ENCODE data around the gene ITPR1.
A peak's percentile ranks its signal among the peaks of the same experiment; 100 is the strongest.

ITPR1 gene

GRCh38 chr3:4849739-4850138 is 356.6 kb downstream of the ITPR1 start:
- Histone ChIP-seq H3K27ac (ENCODE audit: low read length, poor library complexity, severe bottlenecking) (no peak overlapping the region), H2BK120ac (ENCODE audit: low read depth, low read length) (no peak overlapping the region), H3K14ac (ENCODE audit: low read length in 2 of 2) (no peak overlapping the region), H3K23ac (ENCODE audit: low read length in 2 of 2) (no peak overlapping the region), H3K4ac (ENCODE audit: low read depth in 1 of 2, low read length in 2 of 2) (no peak overlapping the region), H4K91ac (ENCODE audit: low read length) (no peak overlapping the region), H2AK5ac (ENCODE audit: low read length, severe bottlenecking) (no peak overlapping the region), H4K8ac (ENCODE audit: low read length) (no peak overlapping the region), H3K4me2 (ENCODE audit: low read length, poor library complexity, severe bottlenecking) (no peak overlapping the region), H3K27me3 (ENCODE audit: control insufficient read depth in 1 of 2, insufficient read depth in 1 of 2, low read length in 2 of 2) (no peaks in the 10 kb centered on the region), H3K9ac (ENCODE audit: low read length) (no peak overlapping the region), H3K18ac (ENCODE audit: low read depth in 1 of 2, low read length in 2 of 2) (no peak overlapping the region), H3K4me3 (ENCODE audit: insufficient read depth in 1 of 2, low read depth in 1 of 2, low read length in 2 of 2) (no peak overlapping the region), H2BK15ac (ENCODE audit: low read depth, poor library complexity, severe bottlenecking) (no peak overlapping the region), H3K79me1 (replicated peaks; ENCODE audit: low read length, poor library complexity, severe bottlenecking) (no peaks in the 10 kb centered on the region), H3K36me3 (ENCODE audit: control insufficient read depth in 1 of 2, insufficient read depth in 2 of 2, low read depth in 1 of 2, low read length in 2 of 2) (no peaks in the 10 kb centered on the region), H3K4me1 (ENCODE audit: control insufficient read depth, insufficient read depth, low read depth, low read length) (no peaks in the 10 kb centered on the region), H2BK5ac (ENCODE audit: low read depth, low read length, poor library complexity, severe bottlenecking) (no peak overlapping the region), H2BK12ac (ENCODE audit: low read length in 2 of 2) (no peak overlapping the region), H3K9me3 (ENCODE audit: control insufficient read depth, low read length) (no peaks in the 10 kb centered on the region), H2AFZ (ENCODE audit: low read depth, low read length) (no peak overlapping the region)
- DNase-seq: no peak

GRCh38 chr3:4850211-4850927 is 357.2 kb downstream of the ITPR1 start:
- no peak overlapping the region for H3K4ac ChIP-seq (ENCODE audit: low read depth in 1 of 2, low read length in 2 of 2)
- WGBS: 94% methylated on average over 2 of the region's 5 CpGs
- H2BK15ac ChIP-seq (ENCODE audit: low read depth, poor library complexity, severe bottlenecking): no peak overlapping the region
- no peak overlapping the region for H2AFZ ChIP-seq (ENCODE audit: low read depth, low read length)
- no peak for DNase-seq
- H3K4me2 ChIP-seq (ENCODE audit: low read length, poor library complexity, severe bottlenecking): no peak overlapping the region
- H3K23ac ChIP-seq (ENCODE audit: low read length in 2 of 2): no peak overlapping the region
- H2AK5ac ChIP-seq (ENCODE audit: low read length, severe bottlenecking): no peak overlapping the region
- H2BK120ac ChIP-seq (ENCODE audit: low read depth, low read length): no peak overlapping the region
- H3K18ac ChIP-seq (ENCODE audit: low read depth in 1 of 2, low read length in 2 of 2): no peak overlapping the region
- no peaks in the 10 kb centered on the region for H3K27me3 ChIP-seq (ENCODE audit: control insufficient read depth in 1 of 2, insufficient read depth in 1 of 2, low read length in 2 of 2)
- H3K36me3 ChIP-seq (ENCODE audit: control insufficient read depth in 1 of 2, insufficient read depth in 2 of 2, low read depth in 1 of 2, low read length in 2 of 2): no peaks in the 10 kb centered on the region
- no peaks in the 10 kb centered on the region for H3K79me1 ChIP-seq (replicated peaks; ENCODE audit: low read length, poor library complexity, severe bottlenecking)
- no peak overlapping the region for H3K14ac ChIP-seq (ENCODE audit: low read length in 2 of 2)
- no peak overlapping the region for H2BK5ac ChIP-seq (ENCODE audit: low read depth, low read length, poor library complexity, severe bottlenecking)
- H3K4me3 ChIP-seq (ENCODE audit: insufficient read depth in 1 of 2, low read depth in 1 of 2, low read length in 2 of 2): no peak overlapping the region
- no peak overlapping the region for H2BK12ac ChIP-seq (ENCODE audit: low read length in 2 of 2)
- no peak overlapping the region for H3K9ac ChIP-seq (ENCODE audit: low read length)
- H3K4me1 ChIP-seq (ENCODE audit: control insufficient read depth, insufficient read depth, low read depth, low read length): no peaks in the 10 kb centered on the region
- no peaks in the 10 kb centered on the region for H3K9me3 ChIP-seq (ENCODE audit: control insufficient read depth, low read length)
- no peak overlapping the region for H3K27ac ChIP-seq (ENCODE audit: low read length, poor library complexity, severe bottlenecking)
- no peak overlapping the region for H4K8ac ChIP-seq (ENCODE audit: low read length)
- no peak overlapping the region for H4K91ac ChIP-seq (ENCODE audit: low read length)

DNA sequence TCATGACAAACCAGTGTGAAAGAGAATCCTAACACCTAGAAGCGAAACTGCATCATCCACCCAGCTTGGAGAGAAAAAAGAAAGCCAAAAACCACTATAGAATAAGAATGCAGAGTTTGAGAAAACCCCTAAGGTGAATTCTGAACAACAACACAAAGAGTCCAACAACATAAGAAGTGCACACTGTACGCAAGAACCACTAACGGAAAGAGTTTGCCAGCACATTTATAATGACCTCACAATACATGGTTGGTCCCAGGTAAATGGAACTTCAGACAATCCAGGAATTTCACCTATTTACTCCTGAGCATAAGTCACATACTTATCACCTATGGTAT is 357.7 kb downstream of the ITPR1 start:
- H3K9ac ChIP-seq (ENCODE audit: low read length): no peak overlapping the region
- H3K79me1 ChIP-seq (replicated peaks; ENCODE audit: low read length, poor library complexity, severe bottlenecking): no peaks in the 10 kb centered on the region
- no peak overlapping the region for H3K14ac ChIP-seq (ENCODE audit: low read length in 2 of 2)
- H3K4me3 ChIP-seq (ENCODE audit: insufficient read depth in 1 of 2, low read depth in 1 of 2, low read length in 2 of 2): no peak overlapping the region
- no peak overlapping the region for H2BK15ac ChIP-seq (ENCODE audit: low read depth, poor library complexity, severe bottlenecking)
- H3K4ac ChIP-seq (ENCODE audit: low read depth in 1 of 2, low read length in 2 of 2): no peak overlapping the region
- H3K4me1 ChIP-seq (ENCODE audit: control insufficient read depth, insufficient read depth, low read depth, low read length): no peaks in the 10 kb centered on the region
- H4K8ac ChIP-seq (ENCODE audit: low read length): no peak overlapping the region
- 96% methylated on average over 3 of the region's 3 CpGs for WGBS
- H3K18ac ChIP-seq (ENCODE audit: low read depth in 1 of 2, low read length in 2 of 2): no peak overlapping the region
- H3K27ac ChIP-seq (ENCODE audit: low read length, poor library complexity, severe bottlenecking): no peak overlapping the region
- no peak overlapping the region for H2BK12ac ChIP-seq (ENCODE audit: low read length in 2 of 2)
- H3K4me2 ChIP-seq (ENCODE audit: low read length, poor library complexity, severe bottlenecking): no peak overlapping the region
- no peak overlapping the region for H4K91ac ChIP-seq (ENCODE audit: low read length)
- no peaks in the 10 kb centered on the region for H3K36me3 ChIP-seq (ENCODE audit: control insufficient read depth in 1 of 2, insufficient read depth in 2 of 2, low read depth in 1 of 2, low read length in 2 of 2)
- no peak overlapping the region for H2AK5ac ChIP-seq (ENCODE audit: low read length, severe bottlenecking)
- H2BK120ac ChIP-seq (ENCODE audit: low read depth, low read length): no peak overlapping the region
- no peaks in the 10 kb centered on the region for H3K9me3 ChIP-seq (ENCODE audit: control insufficient read depth, low read length)
- no peak for DNase-seq
- H2BK5ac ChIP-seq (ENCODE audit: low read depth, low read length, poor library complexity, severe bottlenecking): no peak overlapping the region
- H2AFZ ChIP-seq (ENCODE audit: low read depth, low read length): no peak overlapping the region
- no peak overlapping the region for H3K23ac ChIP-seq (ENCODE audit: low read length in 2 of 2)
- H3K27me3 ChIP-seq (ENCODE audit: control insufficient read depth in 1 of 2, insufficient read depth in 1 of 2, low read length in 2 of 2): no peaks in the 10 kb centered on the region

GRCh38 chr3:4852780-4853748 is 359.9 kb downstream of the ITPR1 start:
- Histone ChIP-seq H3K9me3 (ENCODE audit: control insufficient read depth, low read length) (no peaks in the 10 kb centered on the region), H3K79me1 (replicated peaks; ENCODE audit: low read length, poor library complexity, severe bottlenecking) (no peaks in the 10 kb centered on the region), H3K27me3 (ENCODE audit: control insufficient read depth in 1 of 2, insufficient read depth in 1 of 2, low read length in 2 of 2) (no peaks in the 10 kb centered on the region), H3K9ac (ENCODE audit: low read length) (no peak overlapping the region), H2BK5ac (ENCODE audit: low read depth, low read length, poor library complexity, severe bottlenecking) (no peak overlapping the region), H3K18ac (ENCODE audit: low read depth in 1 of 2, low read length in 2 of 2) (peak overlapping the region in 1 of 2 experiments; percentile 52), H3K4me3 (ENCODE audit: insufficient read depth in 1 of 2, low read depth in 1 of 2, low read length in 2 of 2) (no peak overlapping the region), H3K4me2 (ENCODE audit: low read length, poor library complexity, severe bottlenecking) (no peak overlapping the region), H2BK12ac (ENCODE audit: low read length in 2 of 2) (peak overlapping the region in 1 of 2 experiments; percentile 18), H2AFZ (ENCODE audit: low read depth, low read length) (no peak overlapping the region), H3K4me1 (ENCODE audit: control insufficient read depth, insufficient read depth, low read depth, low read length) (no peaks in the 10 kb centered on the region), H4K8ac (ENCODE audit: low read length) (peak overlapping the region; percentile 45), H3K23ac (ENCODE audit: low read length in 2 of 2) (no peak overlapping the region), H3K27ac (ENCODE audit: low read length, poor library complexity, severe bottlenecking) (no peak overlapping the region), H3K14ac (ENCODE audit: low read length in 2 of 2) (no peak overlapping the region), H2BK120ac (ENCODE audit: low read depth, low read length) (no peak overlapping the region), H2BK15ac (ENCODE audit: low read depth, poor library complexity, severe bottlenecking) (no peak overlapping the region), H4K91ac (ENCODE audit: low read length) (no peak overlapping the region), H2AK5ac (ENCODE audit: low read length, severe bottlenecking) (no peak overlapping the region), H3K36me3 (ENCODE audit: control insufficient read depth in 1 of 2, insufficient read depth in 2 of 2, low read depth in 1 of 2, low read length in 2 of 2) (no peaks in the 10 kb centered on the region), H3K4ac (ENCODE audit: low read depth in 1 of 2, low read length in 2 of 2) (peak overlapping the region in 1 of 2 experiments; percentile 0)
- DNase-seq: no peak
- WGBS: 71% methylated on average over 4 of the region's 5 CpGs

Measured in mesenchymal stem cell (in vitro differentiated cells and primary cell).